ENCODE results near the gene ZNF41. TPM values are rescaled to one million over a fixed set of nuclear protein-coding genes. Genes with fewer than 3 reads are reported as not detected.

Gene ZNF41
- total and polyA plus RNA-seq, 2 experiments from 2014 or later: 2.0 to 6.3 TPM

DNA sequence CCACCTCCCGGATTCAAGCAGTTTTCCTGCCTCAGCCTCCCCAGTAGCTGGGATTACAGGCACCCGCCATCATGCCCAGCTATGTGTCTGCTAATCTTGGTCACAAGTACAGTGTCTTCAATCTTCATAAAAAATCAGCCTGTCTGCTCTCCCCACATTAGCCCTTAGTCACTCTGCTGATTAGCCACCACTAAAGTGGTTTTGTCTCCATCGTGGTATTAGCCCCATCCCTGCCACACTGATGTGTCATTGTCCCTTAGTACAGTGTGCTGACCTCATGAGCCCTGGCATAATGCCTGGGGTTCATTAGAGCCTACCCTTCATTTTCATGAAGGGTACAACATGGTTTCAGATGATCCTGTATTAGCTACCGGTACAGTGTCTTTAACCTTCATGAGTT lies 62.8 kb downstream of the ZNF41 start:
- DNase-seq (ENCODE audit: low spot score): no peak
- no peak overlapping the region for H3K4me3 Mint-ChIP-seq
- Histone ChIP-seq H2AFZ (no peak overlapping the region), H3K36me3 (ENCODE audit: insufficient read depth) (no peaks in the 10 kb centered on the region), H3K4me2 (no peak overlapping the region), H3K27me3 (ENCODE audit: insufficient read depth) (no peaks in the 10 kb centered on the region), H4K20me1 (replicated peaks; ENCODE audit: insufficient read depth) (no peaks in the 10 kb centered on the region), H3K9me2 (ENCODE audit: insufficient read depth) (no peaks in the 10 kb centered on the region), H3F3A (replicated peaks; ENCODE audit: low read depth) (no peaks in the 10 kb centered on the region), H3K4me1 (ENCODE audit: insufficient read depth) (no peaks in the 10 kb centered on the region), H3K4me3 (no peak overlapping the region), H3K79me2 (replicated peaks; ENCODE audit: insufficient read depth) (no peaks in the 10 kb centered on the region), H3K27ac (ENCODE audit: low read depth) (no peak overlapping the region)
- H3K4me1 Mint-ChIP-seq: no peaks in the 10 kb centered on the region
- no peak for ATAC-seq
- peaks cover 6% of the 10 kb centered on the region; the same call in 2 of the 3 replicates for H3K36me3 Mint-ChIP-seq (ENCODE audit: low read depth)
- no peak overlapping the region for H3K27ac Mint-ChIP-seq
- peaks cover 23% of the 10 kb centered on the region for H3K9me3 Mint-ChIP-seq
- TF ChIP-seq, protein P1, sequence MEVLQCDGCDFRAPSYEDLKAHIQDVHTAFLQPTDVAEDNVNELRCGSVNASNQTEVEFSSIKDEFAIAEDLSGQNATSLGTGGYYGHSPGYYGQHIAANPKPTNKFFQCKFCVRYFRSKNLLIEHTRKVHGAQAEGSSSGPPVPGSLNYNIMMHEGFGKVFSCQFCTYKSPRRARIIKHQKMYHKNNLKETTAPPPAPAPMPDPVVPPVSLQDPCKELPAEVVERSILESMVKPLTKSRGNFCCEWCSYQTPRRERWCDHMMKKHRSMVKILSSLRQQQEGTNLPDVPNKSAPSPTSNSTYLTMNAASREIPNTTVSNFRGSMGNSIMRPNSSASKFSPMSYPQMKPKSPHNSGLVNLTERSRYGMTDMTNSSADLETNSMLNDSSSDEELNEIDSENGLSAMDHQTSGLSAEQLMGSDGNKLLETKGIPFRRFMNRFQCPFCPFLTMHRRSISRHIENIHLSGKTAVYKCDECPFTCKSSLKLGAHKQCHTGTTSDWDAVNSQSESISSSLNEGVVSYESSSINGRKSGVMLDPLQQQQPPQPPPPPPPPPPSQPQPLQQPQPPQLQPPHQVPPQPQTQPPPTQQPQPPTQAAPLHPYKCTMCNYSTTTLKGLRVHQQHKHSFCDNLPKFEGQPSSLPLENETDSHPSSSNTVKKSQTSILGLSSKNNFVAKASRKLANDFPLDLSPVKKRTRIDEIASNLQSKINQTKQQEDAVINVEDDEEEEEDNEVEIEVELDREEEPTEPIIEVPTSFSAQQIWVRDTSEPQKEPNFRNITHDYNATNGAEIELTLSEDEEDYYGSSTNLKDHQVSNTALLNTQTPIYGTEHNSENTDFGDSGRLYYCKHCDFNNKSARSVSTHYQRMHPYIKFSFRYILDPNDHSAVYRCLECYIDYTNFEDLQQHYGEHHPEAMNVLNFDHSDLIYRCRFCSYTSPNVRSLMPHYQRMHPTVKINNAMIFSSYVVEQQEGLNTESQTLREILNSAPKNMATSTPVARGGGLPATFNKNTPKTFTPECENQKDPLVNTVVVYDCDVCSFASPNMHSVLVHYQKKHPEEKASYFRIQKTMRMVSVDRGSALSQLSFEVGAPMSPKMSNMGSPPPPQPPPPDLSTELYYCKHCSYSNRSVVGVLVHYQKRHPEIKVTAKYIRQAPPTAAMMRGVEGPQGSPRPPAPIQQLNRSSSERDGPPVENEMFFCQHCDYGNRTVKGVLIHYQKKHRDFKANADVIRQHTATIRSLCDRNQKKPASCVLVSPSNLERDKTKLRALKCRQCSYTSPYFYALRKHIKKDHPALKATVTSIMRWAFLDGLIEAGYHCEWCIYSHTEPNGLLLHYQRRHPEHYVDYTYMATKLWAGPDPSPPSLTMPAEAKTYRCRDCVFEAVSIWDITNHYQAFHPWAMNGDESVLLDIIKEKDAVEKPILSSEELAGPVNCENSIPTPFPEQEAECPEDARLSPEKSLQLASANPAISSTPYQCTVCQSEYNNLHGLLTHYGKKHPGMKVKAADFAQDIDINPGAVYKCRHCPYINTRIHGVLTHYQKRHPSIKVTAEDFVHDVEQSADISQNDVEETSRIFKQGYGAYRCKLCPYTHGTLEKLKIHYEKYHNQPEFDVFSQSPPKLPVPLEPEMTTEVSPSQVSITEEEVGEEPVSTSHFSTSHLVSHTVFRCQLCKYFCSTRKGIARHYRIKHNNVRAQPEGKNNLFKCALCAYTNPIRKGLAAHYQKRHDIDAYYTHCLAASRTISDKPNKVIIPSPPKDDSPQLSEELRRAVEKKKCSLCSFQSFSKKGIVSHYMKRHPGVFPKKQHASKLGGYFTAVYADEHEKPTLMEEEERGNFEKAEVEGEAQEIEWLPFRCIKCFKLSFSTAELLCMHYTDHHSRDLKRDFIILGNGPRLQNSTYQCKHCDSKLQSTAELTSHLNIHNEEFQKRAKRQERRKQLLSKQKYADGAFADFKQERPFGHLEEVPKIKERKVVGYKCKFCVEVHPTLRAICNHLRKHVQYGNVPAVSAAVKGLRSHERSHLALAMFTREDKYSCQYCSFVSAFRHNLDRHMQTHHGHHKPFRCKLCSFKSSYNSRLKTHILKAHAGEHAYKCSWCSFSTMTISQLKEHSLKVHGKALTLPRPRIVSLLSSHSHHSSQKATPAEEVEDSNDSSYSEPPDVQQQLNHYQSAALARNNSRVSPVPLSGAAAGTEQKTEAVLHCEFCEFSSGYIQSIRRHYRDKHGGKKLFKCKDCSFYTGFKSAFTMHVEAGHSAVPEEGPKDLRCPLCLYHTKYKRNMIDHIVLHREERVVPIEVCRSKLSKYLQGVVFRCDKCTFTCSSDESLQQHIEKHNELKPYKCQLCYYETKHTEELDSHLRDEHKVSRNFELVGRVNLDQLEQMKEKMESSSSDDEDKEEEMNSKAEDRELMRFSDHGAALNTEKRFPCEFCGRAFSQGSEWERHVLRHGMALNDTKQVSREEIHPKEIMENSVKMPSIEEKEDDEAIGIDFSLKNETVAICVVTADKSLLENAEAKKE (CRISPR knock-in tag; IDR thresholded peaks at IDR 0.05): no peak
- TF ChIP-seq NANOG (IDR thresholded peaks at IDR 0.05; ENCODE audit: borderline replicate concordance) (no peak), CTCF (conservative IDR thresholded peaks at IDR 0.05; ENCODE audit: low read depth in 2 of 2) (no peak), POLR2AphosphoS5 (IDR thresholded peaks at IDR 0.05; ENCODE audit: low read depth) (no peak), JUNB (IDR thresholded peaks at IDR 0.05; ENCODE audit: unreplicated experiment) (no peak), ZNF114 (CRISPR knock-in tag; IDR thresholded peaks at IDR 0.05) (no peak), STAT1 (IDR thresholded peaks at IDR 0.05; ENCODE audit: unreplicated experiment) (no peak), EZH2 (IDR thresholded peaks at IDR 0.05; ENCODE audit: low read depth, unreplicated experiment) (no peak), REST (IDR thresholded peaks at IDR 0.05; ENCODE audit: unreplicated experiment) (no peak), ZNF331 (CRISPR knock-in tag; IDR thresholded peaks at IDR 0.05; ENCODE audit: low read depth) (no peak), ETS1 (IDR thresholded peaks at IDR 0.05) (no peak), EZH2phosphoT487 (IDR thresholded peaks at IDR 0.05; ENCODE audit: unreplicated experiment) (no peak)
- H3K27me3 Mint-ChIP-seq (ENCODE audit: insufficient read depth, low read depth, poor library complexity): peaks cover 4% of the 10 kb centered on the region

Data from GM23338 (cell line).